Measurements from ENCODE around the gene RELT.

RELT gene

GRCh38 chr11:73333640-73334383 lies 42.4 kb upstream of the RELT start:
- Histone ChIP-seq H3K4me3 (peak overlapping the region; percentile 37), H3K27ac (peak overlapping the region; percentile 49 to 89)
- no peak for DNase-seq (ENCODE audit: low spot score)
- no peak for TF ChIP-seq CTCF (IDR thresholded peaks at IDR 0.05)

GRCh38 chr11:73334384-73335203 lies 41.6 kb upstream of the RELT start:
- H3K27ac ChIP-seq = peak overlapping the region; percentile 49 to 89
- TF ChIP-seq CTCF (IDR thresholded peaks at IDR 0.05) = no peak
- no peak for DNase-seq (ENCODE audit: low spot score)
- peak overlapping the region; percentile 37 for H3K4me3 ChIP-seq

GRCh38 chr11:73335204-73335923 lies 40.8 kb upstream of the RELT start:
- H3K27ac ChIP-seq = peak overlapping the region; percentile 49 to 89
- TF ChIP-seq CTCF (IDR thresholded peaks at IDR 0.05) = peak; percentile 98
- peak overlapping the region; percentile 37 for H3K4me3 ChIP-seq
- DNase-seq (ENCODE audit: low spot score) = no peak

GRCh38 chr11:73337846-73338245 lies 38.4 kb upstream of the RELT start:
- no peak for TF ChIP-seq CTCF (IDR thresholded peaks at IDR 0.05)
- Histone ChIP-seq H3K4me3 (no peak overlapping the region), H3K27ac (peak overlapping the region in 1 of 2 donors; percentile 28)
- DNase-seq (ENCODE audit: low spot score) = no peak

GRCh38 chr11:73338279-73338678 lies 37.9 kb upstream of the RELT start:
- DNase-seq (ENCODE audit: low spot score) = no peak
- peak overlapping the region in 1 of 2 donors; percentile 28 for H3K27ac ChIP-seq
- TF ChIP-seq CTCF (IDR thresholded peaks at IDR 0.05) = no peak
- H3K4me3 ChIP-seq = no peak overlapping the region

- H3K27ac ChIP-seq = no peak overlapping the region
- no peak for DNase-seq (ENCODE audit: low spot score)
- no peak for TF ChIP-seq CTCF (IDR thresholded peaks at IDR 0.05)
- H3K4me3 ChIP-seq = no peak overlapping the region
Observed at GRCh38 chr11:73340164-73340563, 36.0 kb upstream of the RELT start.

Measured in coronary artery (tissue), 2 donors.